Heart left ventricle (tissue), 16 donors: ENCODE results near the gene SNX19. TPM values are rescaled to one million over a fixed set of nuclear protein-coding genes. Genes with fewer than 3 reads are reported as not detected.
A peak's percentile ranks its signal among the peaks of the same experiment; 100 is the strongest.

ENCODE experiments used
- ATAC-seq, 4 donors: fragments of 200-7000 bp; cut with Tn5 transposase; one replicate each; pipeline ENCODE4 v1.9.1; 2020 to 2022; ENCODE audit warnings: moderate library complexity in 4 of 4, mild to moderate bottlenecking in 3 of 4, moderate number of reproducible peaks in 1 of 4
- DNase-seq, 5 donors: peaks; one replicate each; pipeline ENCODE4 v3.0.0-alpha.2; 2020
- H3K27ac ChIP-seq, 12 donors: fragments of 200-600 bp; sonication (generic) in 4 of 12; one replicate each; pipeline versions ENCODE4 v1.5.0 to v1.8.0; 2016 to 2022; ENCODE audit warnings: mild to moderate bottlenecking in 2 of 12
- H3K27me3 ChIP-seq, 9 donors: fragments of 200-600 bp; sonication (generic) in 2 of 9; one replicate each; pipeline versions ENCODE4 v1.5.1 to v1.8.0; 2016 to 2022; ENCODE audit warnings: mild to moderate bottlenecking in 3 of 9
- H3K36me3 ChIP-seq, 9 donors: fragments of 200-600 bp; sonication (generic) in 2 of 9; one replicate each; pipeline versions ENCODE4 v1.5.0 to v1.8.0; 2018 to 2022; ENCODE audit warnings: mild to moderate bottlenecking in 2 of 9
- H3K4me1 ChIP-seq, 12 donors: fragments of 200-600 bp; sonication (generic) in 4 of 12; one replicate each; pipeline versions ENCODE4 v1.5.0 to v1.8.0; 2016 to 2022; ENCODE audit warnings: mild to moderate bottlenecking in 3 of 12
- H3K4me3 ChIP-seq, 12 donors: fragments of 200-600 bp; sonication (generic) in 4 of 12; one replicate each; pipeline versions ENCODE4 v1.5.0 to v1.8.0; 2017 to 2022; ENCODE audit warnings: mild to moderate bottlenecking in 9 of 12, moderate library complexity in 4 of 12
- H3K9me3 ChIP-seq, 12 donors: fragments of 200-600 bp; sonication (generic) in 4 of 12; one replicate each; pipeline versions ENCODE4 v1.5.0 to v1.8.0; 2016 to 2022; ENCODE audit warnings: mild to moderate bottlenecking in 1 of 12
- POLR2A ChIP-seq, 2 donors: fragments of 450-650 bp; IDR thresholded peaks; one replicate each; pipeline ENCODE4 v1.6.1; 2017; ENCODE audit warnings: antibody characterized with exemption in 2 of 2, mild to moderate bottlenecking in 2 of 2, moderate library complexity in 2 of 2
- WGBS, 4 donors: extraction: QIAGEN DNeasy Blood & Tissue Kit in 2 of 4; methylation state at CpG; one replicate each; pipeline versions ENCODE4 v1.1.5 to v1.1.7; 2013 to 2018; 5-methylcytosine and 5-hydroxymethylcytosine counted together
- intact Hi-C, 10 donors: fragments of 100-400 bp; cut with DNase I; formaldehyde crosslinking; loops; one replicate each; pipeline versions ENCODE4 v1.11.1 to v1.14.2; 2022
- polyA plus RNA-seq, 2 donors: library from polyadenylated mRNA; stranded (reverse); fragments of 200-250 nt; gene quantifications; one replicate each; pipeline ENCODE4 v1.2.3, GENCODE V29; 2013
- total RNA-seq, 9 donors: library from RNA; depleted of rRNA in 2 of 9; stranded (reverse); fragments of >200 nt in 2 of 9; fragmentation: NEBNext Ultra II Directional in 3 of 9; extraction: Animal tissue kit (Norgen Biotek cat#: 25700) in 3 of 9; gene quantifications; one replicate each; pipeline versions ENCODE4 v1.1.0 to v1.2.4, GENCODE V29; 2016 to 2023
- TF ChIP-seq, protein P1 (sequence below), 12 donors: fragments of 200-600 bp; sonication (generic) in 4 of 12; IDR thresholded peaks; one replicate each; pipeline versions ENCODE4 v1.5.0 to v1.8.0; 2018 to 2022; ENCODE audit warnings: antibody characterized with exemption in 12 of 12, mild to moderate bottlenecking in 5 of 12
- donor health status: ischemic (EF 13 %, LVEDD 7.1; RV severe dilation, severe dysfunction).
- donor health status: healthy with polysubstance abuse.
- donor health status: DM: no; HTN: yes; CAD: no.
- donor health status: DM: no; HTN: no; CAD: no.
- donor health status: ischemic (EF 25% LVEDD 6.9; RV normal size, moderate dysfunction).
- donor health status: ischemic (EF 25% LVEDD 5.7; RV mildly dilated, moderate dysfunction).
- donor health status: healthy.
- donor health status: DM: yes; HTN: yes; CAD: no.
- donor health status: ischemic (EF 35%, LVEDD 5.7; RV mildly dilated, moderate dysfunction).
- donor health status: nonischemic (EF 11% LVEDD 7.7; RV severe dilation, severe dysfunction).
- donor health status: DM: yes; HTN: yes; CAD: no.
- donor health status: PGD.
- donor health status: ischemic (EF 29% LVEDD 5.4; RV normal size, mild dysfunction).
- donor health status: nonischemic (EF 23%, LVEDD 6.1; RV moderate dilation, normal function).

The SNX19 gene
- total and polyA plus RNA-seq, 11 donors: 10.8 to 121 (median 57.1) TPM

DNA sequence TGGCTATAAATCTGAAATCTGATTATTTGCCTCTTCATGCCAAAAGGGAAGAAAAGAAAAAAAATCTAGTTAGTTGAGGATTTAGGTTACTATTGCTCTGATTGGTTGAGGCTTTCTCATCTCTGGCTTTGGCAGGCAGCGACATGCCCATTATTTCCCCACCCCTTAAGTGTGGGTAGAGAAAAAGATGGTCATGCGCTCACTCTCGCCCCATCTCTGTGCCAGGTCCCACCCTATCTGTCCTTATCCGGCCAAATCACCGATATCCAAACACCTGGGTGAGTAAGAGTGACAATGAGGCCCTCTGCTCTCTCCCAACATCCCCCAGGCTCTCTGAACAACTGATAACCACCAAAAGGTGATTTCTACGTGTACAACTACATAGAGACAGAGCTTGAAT, 31.2 kb upstream of the SNX19 start:
- WGBS, 4 donors: 72 to 89% (median 82%) methylated on average over 6 of the region's 6 CpGs
- no peak for DNase-seq

DNA sequence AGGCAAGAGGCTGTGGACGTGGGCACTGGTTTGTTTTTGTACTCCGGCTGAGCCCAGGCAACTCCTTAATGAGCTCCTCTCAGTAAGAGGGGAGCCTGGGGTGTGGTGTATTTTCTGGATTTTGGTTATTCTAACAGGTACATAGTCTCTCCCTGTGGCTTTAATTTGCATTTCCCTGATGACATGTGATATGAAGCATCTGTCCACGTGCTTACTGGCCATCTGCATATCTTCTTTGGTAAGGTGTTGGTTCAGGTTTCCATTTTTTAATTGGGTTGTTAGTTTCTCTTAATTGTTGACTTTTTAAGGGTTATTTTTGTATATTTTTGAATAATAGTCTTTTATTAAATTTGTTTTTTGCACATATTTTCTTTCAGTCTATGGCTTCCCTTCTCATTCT, 30.8 kb upstream of the SNX19 start:
- ATAC-seq (no peak), DNase-seq (no peak)
- Histone ChIP-seq H3K27me3 (peaks cover 0 to 3% (median 0%) of the 10 kb centered on the region in 9 donors), H3K27ac (no peak overlapping the region), H3K36me3 (no peaks in the 10 kb centered on the region), H3K4me1 (peaks cover 0 to 20% (median 2%) of the 10 kb centered on the region in 12 donors), H3K4me3 (no peak overlapping the region), H3K9me3 (no peaks in the 10 kb centered on the region)
- intact Hi-C loops: no loop called here
- TF ChIP-seq, protein P1, sequence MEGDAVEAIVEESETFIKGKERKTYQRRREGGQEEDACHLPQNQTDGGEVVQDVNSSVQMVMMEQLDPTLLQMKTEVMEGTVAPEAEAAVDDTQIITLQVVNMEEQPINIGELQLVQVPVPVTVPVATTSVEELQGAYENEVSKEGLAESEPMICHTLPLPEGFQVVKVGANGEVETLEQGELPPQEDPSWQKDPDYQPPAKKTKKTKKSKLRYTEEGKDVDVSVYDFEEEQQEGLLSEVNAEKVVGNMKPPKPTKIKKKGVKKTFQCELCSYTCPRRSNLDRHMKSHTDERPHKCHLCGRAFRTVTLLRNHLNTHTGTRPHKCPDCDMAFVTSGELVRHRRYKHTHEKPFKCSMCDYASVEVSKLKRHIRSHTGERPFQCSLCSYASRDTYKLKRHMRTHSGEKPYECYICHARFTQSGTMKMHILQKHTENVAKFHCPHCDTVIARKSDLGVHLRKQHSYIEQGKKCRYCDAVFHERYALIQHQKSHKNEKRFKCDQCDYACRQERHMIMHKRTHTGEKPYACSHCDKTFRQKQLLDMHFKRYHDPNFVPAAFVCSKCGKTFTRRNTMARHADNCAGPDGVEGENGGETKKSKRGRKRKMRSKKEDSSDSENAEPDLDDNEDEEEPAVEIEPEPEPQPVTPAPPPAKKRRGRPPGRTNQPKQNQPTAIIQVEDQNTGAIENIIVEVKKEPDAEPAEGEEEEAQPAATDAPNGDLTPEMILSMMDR (IDR thresholded peaks at IDR 0.05): no peak
- 65 to 82% (median 69%) methylated on average over 3 of the region's 3 CpGs for WGBS, 4 donors

More for the DNA sequence above, 31.2 kb upstream of the SNX19 start:
- Histone ChIP-seq H3K36me3 (no peaks in the 10 kb centered on the region), H3K4me1 (peaks cover 0 to 20% (median 2%) of the 10 kb centered on the region in 12 donors), H3K27ac (no peak overlapping the region), H3K27me3 (peaks cover 0 to 3% (median 0%) of the 10 kb centered on the region in 9 donors), H3K9me3 (no peaks in the 10 kb centered on the region), H3K4me3 (no peak overlapping the region)
- TF ChIP-seq, protein P1 (IDR thresholded peaks at IDR 0.05): no peak
- no peak for TF ChIP-seq POLR2A (IDR thresholded peaks at IDR 0.05)
- intact Hi-C loops: no loop called here
- no peak for ATAC-seq

DNA sequence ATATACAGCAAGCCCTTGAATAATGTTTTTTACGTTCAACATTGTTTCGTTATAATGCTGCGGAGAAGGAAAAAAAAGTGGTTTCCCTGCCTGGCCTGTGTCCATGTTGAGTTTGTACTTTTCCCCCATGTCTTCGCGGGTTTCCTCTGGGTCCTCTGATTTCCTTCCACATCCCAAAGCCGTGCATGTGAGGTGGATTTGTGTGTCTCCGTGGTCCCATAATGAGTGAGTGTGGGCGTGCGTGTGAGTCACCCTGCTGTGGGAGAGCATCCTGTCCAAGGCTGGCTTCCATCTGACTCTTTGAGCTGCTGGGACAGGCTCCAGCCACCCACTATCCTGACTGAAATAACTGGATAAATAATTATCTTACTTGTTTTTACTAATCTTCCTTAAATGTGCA, 29.6 kb upstream of the SNX19 start:
- 41 to 55% (median 49%) methylated on average over 9 of the region's 9 CpGs for WGBS, 4 donors
- intact Hi-C loops: no loop called here
- no peak overlapping the region for H3K4me3 ChIP-seq
- H3K27me3 ChIP-seq: peaks cover 0 to 3% (median 0%) of the 10 kb centered on the region in 9 donors
- ATAC-seq (peak; percentile 86 to 99 (median 94)), DNase-seq (peak; percentile 64 to 84 (median 72))
- H3K4me1 ChIP-seq: peaks cover 0 to 20% (median 2%) of the 10 kb centered on the region in 12 donors
- peak overlapping the region in 3 of 12 donors; percentile 24 to 34 (median 29) for H3K27ac ChIP-seq
- no peaks in the 10 kb centered on the region for H3K9me3 ChIP-seq
- TF ChIP-seq, protein P1 (IDR thresholded peaks at IDR 0.05): no peak
- TF ChIP-seq POLR2A (IDR thresholded peaks at IDR 0.05): no peak
- H3K36me3 ChIP-seq: no peaks in the 10 kb centered on the region

DNA sequence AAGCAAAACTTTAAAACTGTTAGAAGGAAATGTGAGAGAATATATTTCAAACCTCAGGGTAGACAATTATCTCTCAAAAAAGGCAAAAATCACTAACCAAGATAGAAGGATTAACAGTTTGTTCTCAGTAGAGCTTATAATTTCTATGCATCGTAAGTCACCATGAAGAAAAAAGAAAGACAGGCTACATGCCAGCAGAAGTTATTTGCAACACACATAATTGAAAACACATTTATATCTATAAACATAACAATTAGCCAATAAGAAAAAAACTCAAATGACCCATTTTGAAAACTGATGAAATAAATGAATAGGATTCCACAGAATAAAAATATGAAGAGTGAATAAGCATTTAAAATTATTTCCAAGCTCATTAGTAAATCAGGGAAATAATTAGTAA, 24.4 kb upstream of the SNX19 start:
- DNase-seq (no peak), ATAC-seq (no peak)
- intact Hi-C loops: no loop called here
- H3K27ac ChIP-seq: no peak overlapping the region
- 63 to 85% (median 71%) methylated on average over 1 of the region's 1 CpG for WGBS, 4 donors
- no peak overlapping the region for H3K4me3 ChIP-seq
- TF ChIP-seq, protein P1 (IDR thresholded peaks at IDR 0.05): no peak
- TF ChIP-seq POLR2A (IDR thresholded peaks at IDR 0.05): no peak
- peaks cover 0 to 8% (median 0%) of the 10 kb centered on the region in 12 donors for H3K4me1 ChIP-seq
- peaks cover 0 to 4% (median 0%) of the 10 kb centered on the region in 12 donors for H3K9me3 ChIP-seq
- no peaks in the 10 kb centered on the region for H3K27me3 ChIP-seq
- H3K36me3 ChIP-seq: no peaks in the 10 kb centered on the region
